Adipose tissue (tissue), 3 donors: ENCODE results near the gene SH2D4B. TPM values are rescaled to one million over a fixed set of nuclear protein-coding genes. Genes with fewer than 3 reads are reported as not detected.

Experiments
- H3K27ac ChIP-seq: one replicate; pipeline ENCODE4 v1.5.1; 2013; ENCODE audit warnings: low read depth, low read length
- WGBS, 3 donors: extraction: QIAGEN DNeasy Blood & Tissue Kit; methylation state at CpG; one replicate each; pipeline ENCODE4 v1.1.7; 2013; 5-methylcytosine and 5-hydroxymethylcytosine counted together
- polyA plus RNA-seq, 3 donors: library from polyadenylated mRNA; stranded (reverse); fragments of 200-250 nt; gene quantifications; one replicate each; pipeline ENCODE4 v1.2.3, GENCODE V29; 2013
- donor health status: healthy with polysubstance abuse.
- donor health status: Bipolar disorder and iron deficiency.
- donor health status: healthy.

The SH2D4B gene
- polyA plus RNA-seq, 3 donors, result 0.04 TPM; not detected in 2

- H3K27ac ChIP-seq, result peak overlapping the region; percentile 22
- 72 to 90% (median 74%) methylated on average over 13 of the region's 13 CpGs for WGBS, 3 donors
Measured at GRCh38 chr10:80502621-80503583, 34.8 kb upstream of the SH2D4B start.

GRCh38 chr10:80503584-80504157 lies 34.0 kb upstream of the SH2D4B start:
- 67 to 72% (median 70%) methylated on average over 7 of the region's 7 CpGs for WGBS, 3 donors
- H3K27ac ChIP-seq, result no peak overlapping the region

GRCh38 chr10:80504158-80504811 lies 33.4 kb upstream of the SH2D4B start:
- WGBS, 3 donors, result 39 to 47% (median 47%) methylated on average over 7 of the region's 7 CpGs
- H3K27ac ChIP-seq, result no peak overlapping the region

- no peak overlapping the region for H3K27ac ChIP-seq
- WGBS, 3 donors, result 51 to 74% (median 62%) methylated on average over 5 of the region's 5 CpGs
Measured at GRCh38 chr10:80504897-80505465, 32.7 kb upstream of the SH2D4B start.

GRCh38 chr10:80506189-80506575 lies 31.5 kb upstream of the SH2D4B start:
- WGBS, 3 donors, result 73 to 80% (median 74%) methylated on average over 6 of the region's 6 CpGs
- H3K27ac ChIP-seq, result no peak overlapping the region

GRCh38 chr10:80506836-80507487 lies 30.7 kb upstream of the SH2D4B start:
- H3K27ac ChIP-seq, result no peak overlapping the region
- 75 to 87% (median 84%) methylated on average over 13 of the region's 13 CpGs for WGBS, 3 donors

GRCh38 chr10:80509108-80509402 lies 28.6 kb upstream of the SH2D4B start:
- WGBS, 3 donors, result 66 to 95% (median 81%) methylated on average over 8 of the region's 8 CpGs
- no peak overlapping the region for H3K27ac ChIP-seq

- no peak overlapping the region for H3K27ac ChIP-seq
Measured at GRCh38 chr10:80509403-80510161, 28.1 kb upstream of the SH2D4B start.

GRCh38 chr10:80512031-80512526 lies 25.6 kb upstream of the SH2D4B start:
- no peak overlapping the region for H3K27ac ChIP-seq
- 81 to 88% (median 88%) methylated on average over 10 of the region's 10 CpGs for WGBS, 3 donors

More at GRCh38 chr10:80509403-80510161, 28.1 kb upstream of the SH2D4B start:
- 59 to 79% (median 60%) methylated on average over 18 of the region's 18 CpGs for WGBS, 3 donors

- H3K27ac ChIP-seq, result no peak overlapping the region
- 90 to 91% (median 90%) methylated on average over 6 of the region's 6 CpGs for WGBS, 3 donors
Measured at GRCh38 chr10:80513106-80513505, 24.6 kb upstream of the SH2D4B start.

- H3K27ac ChIP-seq, result no peak overlapping the region
Measured at GRCh38 chr10:80515511-80515910, 22.2 kb upstream of the SH2D4B start.

GRCh38 chr10:80515941-80516340 lies 21.8 kb upstream of the SH2D4B start:
- H3K27ac ChIP-seq, result no peak overlapping the region
- WGBS, 3 donors, result 90 to 94% (median 94%) methylated on average over 12 of the region's 12 CpGs

More at GRCh38 chr10:80515511-80515910, 22.2 kb upstream of the SH2D4B start:
- 84 to 93% (median 91%) methylated on average over 5 of the region's 5 CpGs for WGBS, 3 donors

- 79 to 89% (median 82%) methylated on average over 6 of the region's 6 CpGs for WGBS, 3 donors
- no peak overlapping the region for H3K27ac ChIP-seq
Measured at GRCh38 chr10:80516506-80517075, 21.1 kb upstream of the SH2D4B start.

GRCh38 chr10:80517416-80518142 lies 20.1 kb upstream of the SH2D4B start:
- H3K27ac ChIP-seq, result no peak overlapping the region
- WGBS, 3 donors, result 81 to 91% (median 87%) methylated on average over 21 of the region's 21 CpGs

GRCh38 chr10:80518143-80518806 lies 19.4 kb upstream of the SH2D4B start:
- 86 to 91% (median 88%) methylated on average over 17 of the region's 17 CpGs for WGBS, 3 donors
- no peak overlapping the region for H3K27ac ChIP-seq

- no peak overlapping the region for H3K27ac ChIP-seq
- 49 to 70% (median 57%) methylated on average over 7 of the region's 7 CpGs for WGBS, 3 donors
Measured at GRCh38 chr10:80518807-80519360, 18.8 kb upstream of the SH2D4B start.
